Measurements from ENCODE around the gene CLHC1. TPM values are rescaled to one million over a fixed set of nuclear protein-coding genes. Genes with fewer than 3 reads are reported as not detected.
A peak's percentile ranks its signal among the peaks of the same experiment; 100 is the strongest.

Gene CLHC1
- total RNA-seq, 1 donor from 2014 or later, result 25.0 TPM

GRCh38 chr2:55165626-55166025, 66.5 kb downstream of the CLHC1 start:
- no peak for TF ChIP-seq CTCF (conservative IDR thresholded peaks at IDR 0.05)
- no peak for DNase-seq (ENCODE audit: extremely low spot score, unreplicated experiment)
- Mint-ChIP-seq H3K9me3 (no peaks in the 10 kb centered on the region), H3K4me3 (no peak overlapping the region), H3K27me3 (no peaks in the 10 kb centered on the region), H3K4me1 (ENCODE audit: unreplicated experiment) (peaks cover 43% of the 10 kb centered on the region), H3K36me3 (no peaks in the 10 kb centered on the region), H3K27ac (no peak overlapping the region)

- Mint-ChIP-seq H3K36me3 (no peaks in the 10 kb centered on the region), H3K27ac (no peak overlapping the region), H3K27me3 (no peaks in the 10 kb centered on the region), H3K9me3 (no peaks in the 10 kb centered on the region), H3K4me3 (no peak overlapping the region), H3K4me1 (ENCODE audit: unreplicated experiment) (peaks cover 43% of the 10 kb centered on the region)
- DNase-seq (ENCODE audit: extremely low spot score, unreplicated experiment), result no peak
- TF ChIP-seq CTCF (conservative IDR thresholded peaks at IDR 0.05), result no peak
Measured at GRCh38 chr2:55164534-55165480, 67.3 kb downstream of the CLHC1 start.

- no peak for TF ChIP-seq CTCF (conservative IDR thresholded peaks at IDR 0.05)
- Mint-ChIP-seq H3K27me3 (no peaks in the 10 kb centered on the region), H3K4me3 (no peak overlapping the region), H3K36me3 (no peaks in the 10 kb centered on the region), H3K9me3 (no peaks in the 10 kb centered on the region), H3K27ac (peak overlapping the region; percentile 11), H3K4me1 (ENCODE audit: unreplicated experiment) (peaks cover 43% of the 10 kb centered on the region)
- no peak for DNase-seq (ENCODE audit: extremely low spot score, unreplicated experiment)
Measured at GRCh38 chr2:55163941-55164390, 68.1 kb downstream of the CLHC1 start.

GRCh38 chr2:55163274-55163721, 68.8 kb downstream of the CLHC1 start:
- peak overlapping the region; percentile 11 for H3K27ac Mint-ChIP-seq
- H3K4me3 Mint-ChIP-seq, result peak overlapping the region; percentile 1
- H3K36me3 Mint-ChIP-seq, result no peaks in the 10 kb centered on the region
- no peaks in the 10 kb centered on the region for H3K9me3 Mint-ChIP-seq
- peak; percentile 24 for DNase-seq (ENCODE audit: extremely low spot score, unreplicated experiment)
- no peak for TF ChIP-seq CTCF (conservative IDR thresholded peaks at IDR 0.05)
- peaks cover 38% of the 10 kb centered on the region for H3K4me1 Mint-ChIP-seq (ENCODE audit: unreplicated experiment)
- no peaks in the 10 kb centered on the region for H3K27me3 Mint-ChIP-seq

- DNase-seq (ENCODE audit: extremely low spot score, unreplicated experiment), result peak; percentile 45
- Mint-ChIP-seq H3K27ac (peak overlapping the region; percentile 19), H3K9me3 (no peaks in the 10 kb centered on the region), H3K36me3 (no peaks in the 10 kb centered on the region), H3K27me3 (no peaks in the 10 kb centered on the region), H3K4me1 (ENCODE audit: unreplicated experiment) (peaks cover 38% of the 10 kb centered on the region), H3K4me3 (no peak overlapping the region)
- TF ChIP-seq CTCF (conservative IDR thresholded peaks at IDR 0.05), result no peak
Measured at GRCh38 chr2:55162284-55163006, 69.6 kb downstream of the CLHC1 start.

All from type B pancreatic cell (in vitro differentiated cells).